22Rv1 (cell line): Measurements from ENCODE around the gene SH3TC2.

Experiments
- ZFX ChIP-seq: fragments of 450-650 bp; IDR thresholded peaks from 2 replicates; pipeline ENCODE4 v1.6.1; 2017; ENCODE audit warnings: antibody characterized with exemption, borderline replicate concordance
- TF ChIP-seq, protein P1 (sequence below): fragments of 450-650 bp; IDR thresholded peaks from 2 replicates; pipeline ENCODE4 v1.5.1; 2017; ENCODE audit warnings: mild to moderate bottlenecking

DNA sequence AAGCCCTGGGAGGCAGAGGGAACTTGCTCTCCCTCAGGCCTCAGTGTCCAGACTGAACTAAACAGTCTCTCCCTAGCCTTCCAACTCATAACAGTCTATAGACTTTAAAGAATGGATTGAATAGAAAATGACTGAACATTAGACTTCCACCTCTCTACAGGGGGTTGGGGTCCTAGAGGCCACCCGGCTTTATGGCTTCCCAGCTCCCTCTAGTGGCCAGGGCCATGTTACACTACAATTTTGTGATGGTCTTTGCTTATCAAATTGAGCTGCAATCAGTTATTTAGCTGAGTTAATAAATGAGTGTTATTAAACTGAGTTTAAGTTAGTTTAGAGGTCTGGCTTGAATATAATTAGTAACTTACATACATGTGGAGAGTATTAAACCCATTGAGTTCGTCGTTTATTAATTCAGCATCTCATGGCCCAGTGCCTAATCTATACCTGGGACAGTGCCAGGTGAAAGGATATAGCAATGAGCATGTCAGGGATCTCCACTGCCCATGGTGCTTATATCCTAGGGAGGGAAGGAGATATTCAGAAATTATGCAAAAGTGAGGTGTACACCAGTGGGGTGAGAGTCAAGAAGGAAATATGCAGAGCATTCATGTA is 105.2 kb downstream of the SH3TC2 start:
- TF ChIP-seq, protein P1, sequence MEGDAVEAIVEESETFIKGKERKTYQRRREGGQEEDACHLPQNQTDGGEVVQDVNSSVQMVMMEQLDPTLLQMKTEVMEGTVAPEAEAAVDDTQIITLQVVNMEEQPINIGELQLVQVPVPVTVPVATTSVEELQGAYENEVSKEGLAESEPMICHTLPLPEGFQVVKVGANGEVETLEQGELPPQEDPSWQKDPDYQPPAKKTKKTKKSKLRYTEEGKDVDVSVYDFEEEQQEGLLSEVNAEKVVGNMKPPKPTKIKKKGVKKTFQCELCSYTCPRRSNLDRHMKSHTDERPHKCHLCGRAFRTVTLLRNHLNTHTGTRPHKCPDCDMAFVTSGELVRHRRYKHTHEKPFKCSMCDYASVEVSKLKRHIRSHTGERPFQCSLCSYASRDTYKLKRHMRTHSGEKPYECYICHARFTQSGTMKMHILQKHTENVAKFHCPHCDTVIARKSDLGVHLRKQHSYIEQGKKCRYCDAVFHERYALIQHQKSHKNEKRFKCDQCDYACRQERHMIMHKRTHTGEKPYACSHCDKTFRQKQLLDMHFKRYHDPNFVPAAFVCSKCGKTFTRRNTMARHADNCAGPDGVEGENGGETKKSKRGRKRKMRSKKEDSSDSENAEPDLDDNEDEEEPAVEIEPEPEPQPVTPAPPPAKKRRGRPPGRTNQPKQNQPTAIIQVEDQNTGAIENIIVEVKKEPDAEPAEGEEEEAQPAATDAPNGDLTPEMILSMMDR = peak; percentile 94
- TF ChIP-seq ZFX = no peak
